Glutamatergic neuron (in vitro differentiated cells): ENCODE data around the gene TDRD9. TPM values are rescaled to one million over a fixed set of nuclear protein-coding genes. Genes with fewer than 3 reads are reported as not detected.
A peak's percentile ranks its signal among the peaks of the same experiment; 100 is the strongest.

Source experiments
- DNase-seq: peaks from one replicate; pipeline ENCODE4 v3.0.0; 2022
- H3K27ac Mint-ChIP-seq: one replicate; pipeline ENCODE4 v1.8.0; 2020; ENCODE audit warnings: mild to moderate bottlenecking, mixed read lengths, inconsistent platforms; ENCODE audit not compliant: unreplicated experiment
- H3K27me3 Mint-ChIP-seq: one replicate; pipeline ENCODE4 v1.8.0; 2020; ENCODE audit warnings: mild to moderate bottlenecking, moderate library complexity, mixed read lengths, inconsistent platforms; ENCODE audit not compliant: unreplicated experiment
- H3K36me3 Mint-ChIP-seq: one replicate; pipeline ENCODE4 v1.8.0; 2020; ENCODE audit warnings: mild to moderate bottlenecking, mixed read lengths, inconsistent platforms; ENCODE audit not compliant: unreplicated experiment
- H3K4me1 Mint-ChIP-seq: one replicate; pipeline ENCODE4 v1.8.0; 2020; ENCODE audit warnings: mild to moderate bottlenecking, low read depth, mixed read lengths, inconsistent platforms; ENCODE audit not compliant: unreplicated experiment
- H3K4me3 Mint-ChIP-seq: one replicate; pipeline ENCODE4 v1.8.0; 2020; ENCODE audit warnings: mild to moderate bottlenecking, mixed read lengths, inconsistent platforms; ENCODE audit not compliant: unreplicated experiment
- H3K9me3 Mint-ChIP-seq: one replicate; pipeline ENCODE4 v1.8.0; 2020; ENCODE audit warnings: mild to moderate bottlenecking, moderate library complexity, mixed read lengths, inconsistent platforms; ENCODE audit not compliant: unreplicated experiment
- CTCF ChIP-seq: fragments of 200-600 bp; sonication (generic); IDR thresholded peaks from one replicate; pipeline ENCODE4 v1.5.0; 2021; ENCODE audit not compliant: partially characterized antibody, unreplicated experiment
- total RNA-seq: library from RNA; stranded (reverse); fragmentation: NEBNext Ultra II Directional; extraction: Animal tissue kit (Norgen Biotek cat#: 25700); gene quantifications from one replicate; pipeline ENCODE4 v1.2.1, GENCODE V29; 2021; ENCODE audit not compliant: unreplicated experiment

Gene TDRD9
- total RNA-seq, 1 donor from 2014 or later, result not detected

GRCh38 chr14:104096751-104097700, 168.8 kb downstream of the TDRD9 start:
- TF ChIP-seq CTCF, result no peak
- peak; percentile 18 for DNase-seq
- H3K27ac Mint-ChIP-seq, result no peak overlapping the region
- peaks cover 3% of the 10 kb centered on the region for H3K27me3 Mint-ChIP-seq
- H3K9me3 Mint-ChIP-seq, result no peaks in the 10 kb centered on the region
- H3K4me1 Mint-ChIP-seq, result no peaks in the 10 kb centered on the region
- no peaks in the 10 kb centered on the region for H3K36me3 Mint-ChIP-seq
- no peak overlapping the region for H3K4me3 Mint-ChIP-seq

- Mint-ChIP-seq H3K27ac (no peak overlapping the region), H3K4me1 (no peaks in the 10 kb centered on the region), H3K27me3 (peaks cover 3% of the 10 kb centered on the region), H3K4me3 (peak overlapping the region; percentile 52), H3K36me3 (no peaks in the 10 kb centered on the region), H3K9me3 (no peaks in the 10 kb centered on the region)
- DNase-seq, result peak; percentile 13
- no peak for TF ChIP-seq CTCF
Measured at GRCh38 chr14:104098272-104099095, 170.2 kb downstream of the TDRD9 start.

GRCh38 chr14:104099096-104100041, 171.1 kb downstream of the TDRD9 start:
- TF ChIP-seq CTCF, result no peak
- Mint-ChIP-seq H3K4me1 (no peaks in the 10 kb centered on the region), H3K27me3 (peaks cover 3% of the 10 kb centered on the region), H3K36me3 (no peaks in the 10 kb centered on the region), H3K4me3 (no peak overlapping the region), H3K9me3 (no peaks in the 10 kb centered on the region), H3K27ac (no peak overlapping the region)
- DNase-seq, result peak; percentile 16

- DNase-seq, result peak; percentile 17
- Mint-ChIP-seq H3K27ac (no peak overlapping the region), H3K36me3 (no peaks in the 10 kb centered on the region)
Measured at GRCh38 chr14:104100171-104101085, 172.2 kb downstream of the TDRD9 start.

More at GRCh38 chr14:104100171-104101085, 172.2 kb downstream of the TDRD9 start:
- Mint-ChIP-seq H3K9me3 (no peaks in the 10 kb centered on the region), H3K4me1 (no peaks in the 10 kb centered on the region), H3K27me3 (peaks cover 3% of the 10 kb centered on the region), H3K4me3 (no peak overlapping the region)
- TF ChIP-seq CTCF, result no peak
